Measurements from ENCODE around the gene DSCAM. TPM values are rescaled to one million over a fixed set of nuclear protein-coding genes. Genes with fewer than 3 reads are reported as not detected.

Gene DSCAM
- total RNA-seq, 1 experiment from 2014 or later: 0.13 TPM

DNA sequence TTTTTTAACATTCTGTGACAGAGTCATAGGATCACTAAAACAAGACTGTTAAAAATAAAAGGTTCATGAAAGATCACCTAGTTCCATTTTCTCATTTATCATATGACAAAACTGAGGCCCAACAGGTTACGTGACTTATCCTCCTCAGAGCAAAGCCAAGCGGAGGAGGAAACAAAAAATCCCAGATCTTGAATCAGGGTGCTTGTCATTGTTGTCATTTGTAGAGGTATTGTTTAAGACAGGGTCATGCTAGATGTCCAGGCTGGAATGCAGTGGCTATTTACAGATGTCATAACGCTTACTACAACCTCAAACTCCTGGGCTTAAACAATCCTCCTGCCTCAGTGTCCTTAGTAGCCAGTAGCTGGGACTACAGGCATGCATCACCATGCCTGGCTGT, 293.2 kb downstream of the DSCAM start:
- H3K27me3 Mint-ChIP-seq (ENCODE audit: low read depth): no peaks in the 10 kb centered on the region
- no peak overlapping the region for H3K4me3 Mint-ChIP-seq
- H3K27ac Mint-ChIP-seq: no peak overlapping the region
- peaks cover 27% of the 10 kb centered on the region for H3K9me3 Mint-ChIP-seq
- TF ChIP-seq, protein P1, sequence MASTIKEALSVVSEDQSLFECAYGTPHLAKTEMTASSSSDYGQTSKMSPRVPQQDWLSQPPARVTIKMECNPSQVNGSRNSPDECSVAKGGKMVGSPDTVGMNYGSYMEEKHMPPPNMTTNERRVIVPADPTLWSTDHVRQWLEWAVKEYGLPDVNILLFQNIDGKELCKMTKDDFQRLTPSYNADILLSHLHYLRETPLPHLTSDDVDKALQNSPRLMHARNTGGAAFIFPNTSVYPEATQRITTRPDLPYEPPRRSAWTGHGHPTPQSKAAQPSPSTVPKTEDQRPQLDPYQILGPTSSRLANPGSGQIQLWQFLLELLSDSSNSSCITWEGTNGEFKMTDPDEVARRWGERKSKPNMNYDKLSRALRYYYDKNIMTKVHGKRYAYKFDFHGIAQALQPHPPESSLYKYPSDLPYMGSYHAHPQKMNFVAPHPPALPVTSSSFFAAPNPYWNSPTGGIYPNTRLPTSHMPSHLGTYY (CRISPR knock-in tag; IDR thresholded peaks at IDR 0.05): no peak
- TF ChIP-seq KAT7 (CRISPR knock-in tag; IDR thresholded peaks at IDR 0.05; ENCODE audit: borderline replicate concordance): no peak
- TF ChIP-seq, protein P2, sequence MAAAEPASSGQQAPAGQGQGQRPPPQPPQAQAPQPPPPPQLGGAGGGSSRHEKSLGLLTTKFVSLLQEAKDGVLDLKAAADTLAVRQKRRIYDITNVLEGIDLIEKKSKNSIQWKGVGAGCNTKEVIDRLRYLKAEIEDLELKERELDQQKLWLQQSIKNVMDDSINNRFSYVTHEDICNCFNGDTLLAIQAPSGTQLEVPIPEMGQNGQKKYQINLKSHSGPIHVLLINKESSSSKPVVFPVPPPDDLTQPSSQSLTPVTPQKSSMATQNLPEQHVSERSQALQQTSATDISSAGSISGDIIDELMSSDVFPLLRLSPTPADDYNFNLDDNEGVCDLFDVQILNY (CRISPR knock-in tag; IDR thresholded peaks at IDR 0.05): no peak
- TF ChIP-seq, protein P3, sequence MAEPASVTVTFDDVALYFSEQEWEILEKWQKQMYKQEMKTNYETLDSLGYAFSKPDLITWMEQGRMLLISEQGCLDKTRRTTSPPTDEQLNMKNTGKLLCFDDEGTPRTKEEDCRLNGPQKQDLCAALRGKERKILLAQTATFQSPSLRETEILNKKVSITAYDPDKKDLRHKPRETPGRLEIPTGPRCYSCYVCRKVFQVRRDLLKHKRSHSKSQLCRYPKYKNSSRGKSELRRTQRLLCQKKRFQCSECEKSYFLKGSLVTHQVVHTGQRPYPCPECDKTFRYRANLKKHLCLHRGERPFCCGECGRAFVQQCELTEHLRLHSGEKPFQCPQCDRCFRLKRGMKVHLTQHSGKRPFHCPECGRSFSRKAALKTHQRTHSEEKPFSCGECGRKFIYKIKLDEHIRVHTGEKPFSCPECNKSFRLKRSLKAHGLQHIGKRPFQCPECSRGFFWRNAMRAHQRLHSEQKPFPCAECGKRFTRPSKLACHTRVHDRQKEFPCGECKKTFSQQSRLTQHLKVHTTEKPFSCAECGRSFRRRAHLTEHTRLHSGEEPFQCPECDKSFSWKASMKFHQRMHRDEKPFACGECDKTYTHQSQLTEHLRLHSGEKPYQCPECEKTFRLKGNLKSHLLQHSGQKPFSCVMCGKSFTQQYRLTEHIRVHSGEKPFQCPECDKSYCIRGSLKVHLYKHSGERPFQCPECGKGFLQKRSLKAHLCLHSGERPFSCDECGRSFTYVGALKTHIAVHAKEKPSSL (CRISPR knock-in tag; conservative IDR thresholded peaks at IDR 0.05): no peak
- no peak for TF ChIP-seq ESRRA (CRISPR knock-in tag; IDR thresholded peaks at IDR 0.05; ENCODE audit: borderline replicate concordance)
- no peak for TF ChIP-seq ZNF232 (CRISPR knock-in tag; IDR thresholded peaks at IDR 0.05)
- no peak for TF ChIP-seq FOXK1 (CRISPR knock-in tag; IDR thresholded peaks at IDR 0.05)
- TF ChIP-seq, protein P4, sequence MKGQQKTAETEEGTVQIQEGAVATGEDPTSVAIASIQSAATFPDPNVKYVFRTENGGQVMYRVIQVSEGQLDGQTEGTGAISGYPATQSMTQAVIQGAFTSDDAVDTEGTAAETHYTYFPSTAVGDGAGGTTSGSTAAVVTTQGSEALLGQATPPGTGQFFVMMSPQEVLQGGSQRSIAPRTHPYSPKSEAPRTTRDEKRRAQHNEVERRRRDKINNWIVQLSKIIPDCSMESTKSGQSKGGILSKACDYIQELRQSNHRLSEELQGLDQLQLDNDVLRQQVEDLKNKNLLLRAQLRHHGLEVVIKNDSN (CRISPR knock-in tag; IDR thresholded peaks at IDR 0.05): no peak
- TF ChIP-seq ZNF121 (CRISPR knock-in tag; IDR thresholded peaks at IDR 0.05): no peak
- TF ChIP-seq, protein P5, sequence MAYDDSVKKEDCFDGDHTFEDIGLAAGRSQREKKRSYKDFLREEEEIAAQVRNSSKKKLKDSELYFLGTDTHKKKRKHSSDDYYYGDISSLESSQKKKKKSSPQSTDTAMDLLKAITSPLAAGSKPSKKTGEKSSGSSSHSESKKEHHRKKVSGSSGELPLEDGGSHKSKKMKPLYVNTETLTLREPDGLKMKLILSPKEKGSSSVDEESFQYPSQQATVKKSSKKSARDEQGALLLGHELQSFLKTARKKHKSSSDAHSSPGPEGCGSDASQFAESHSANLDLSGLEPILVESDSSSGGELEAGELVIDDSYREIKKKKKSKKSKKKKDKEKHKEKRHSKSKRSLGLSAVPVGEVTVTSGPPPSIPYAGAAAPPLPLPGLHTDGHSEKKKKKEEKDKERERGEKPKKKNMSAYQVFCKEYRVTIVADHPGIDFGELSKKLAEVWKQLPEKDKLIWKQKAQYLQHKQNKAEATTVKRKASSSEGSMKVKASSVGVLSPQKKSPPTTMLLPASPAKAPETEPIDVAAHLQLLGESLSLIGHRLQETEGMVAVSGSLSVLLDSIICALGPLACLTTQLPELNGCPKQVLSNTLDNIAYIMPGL (CRISPR knock-in tag; IDR thresholded peaks at IDR 0.05): no peak
- peaks cover 10% of the 10 kb centered on the region for H3K4me1 Mint-ChIP-seq
- CTCF ChIA-PET: no interaction called here
- peaks cover 12% of the 10 kb centered on the region for H3K36me3 Mint-ChIP-seq
- ATAC-seq: no peak
- POLR2A ChIA-PET: no interaction called here
- no peak for DNase-seq (ENCODE audit: low spot score)

DNA sequence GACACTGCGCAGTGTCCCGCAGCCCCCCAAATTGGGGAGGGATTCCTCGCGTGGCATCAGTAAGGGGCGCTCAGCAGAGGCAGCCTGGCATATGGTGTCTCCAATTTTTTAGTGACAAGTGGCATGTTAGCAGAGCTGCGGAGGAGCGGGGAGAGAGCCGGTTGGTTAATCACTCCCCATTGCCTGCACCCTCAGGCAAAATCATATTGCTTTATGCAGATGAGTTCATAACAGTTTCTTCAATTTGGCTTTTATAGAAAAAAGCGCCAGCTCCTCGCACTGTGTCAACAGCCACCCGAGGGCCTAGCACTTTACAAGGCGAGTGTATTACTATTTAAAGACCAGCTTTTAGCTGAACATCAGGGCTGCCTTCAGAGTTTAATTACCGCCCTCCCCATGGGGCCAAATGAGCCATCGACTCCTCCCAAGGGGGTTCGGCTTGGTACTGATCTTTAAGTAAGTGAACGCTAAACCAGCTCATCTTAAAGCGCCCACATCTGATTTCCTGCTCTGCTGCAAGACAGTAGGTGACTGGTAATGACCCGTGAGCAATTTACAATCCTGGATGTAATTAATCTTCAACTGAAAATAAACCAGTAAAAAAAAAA, 298.9 kb downstream of the DSCAM start:
- Mint-ChIP-seq H3K27ac (no peak overlapping the region), H3K36me3 (peaks cover 22% of the 10 kb centered on the region), H3K9me3 (peaks cover 36% of the 10 kb centered on the region), H3K4me1 (peaks cover 26% of the 10 kb centered on the region), H3K27me3 (ENCODE audit: low read depth) (peaks cover 24% of the 10 kb centered on the region), H3K4me3 (no peak overlapping the region)
- ChIA-PET POLR2A (no interaction called here), CTCF (interaction anchor here (1.2 kb wide), 1 partner anchor 35 kb away, joined by 6 read pairs; no protein-coding TSS in a partner anchor)
- DNase-seq (ENCODE audit: low spot score) (no peak), ATAC-seq (peak; percentile 72)
- TF ChIP-seq, protein P6, sequence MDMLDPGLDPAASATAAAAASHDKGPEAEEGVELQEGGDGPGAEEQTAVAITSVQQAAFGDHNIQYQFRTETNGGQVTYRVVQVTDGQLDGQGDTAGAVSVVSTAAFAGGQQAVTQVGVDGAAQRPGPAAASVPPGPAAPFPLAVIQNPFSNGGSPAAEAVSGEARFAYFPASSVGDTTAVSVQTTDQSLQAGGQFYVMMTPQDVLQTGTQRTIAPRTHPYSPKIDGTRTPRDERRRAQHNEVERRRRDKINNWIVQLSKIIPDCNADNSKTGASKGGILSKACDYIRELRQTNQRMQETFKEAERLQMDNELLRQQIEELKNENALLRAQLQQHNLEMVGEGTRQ (CRISPR knock-in tag; IDR thresholded peaks at IDR 0.05): no peak
- TF ChIP-seq ATF1 (CRISPR knock-in tag; IDR thresholded peaks at IDR 0.05): no peak
- TF ChIP-seq, protein P7, sequence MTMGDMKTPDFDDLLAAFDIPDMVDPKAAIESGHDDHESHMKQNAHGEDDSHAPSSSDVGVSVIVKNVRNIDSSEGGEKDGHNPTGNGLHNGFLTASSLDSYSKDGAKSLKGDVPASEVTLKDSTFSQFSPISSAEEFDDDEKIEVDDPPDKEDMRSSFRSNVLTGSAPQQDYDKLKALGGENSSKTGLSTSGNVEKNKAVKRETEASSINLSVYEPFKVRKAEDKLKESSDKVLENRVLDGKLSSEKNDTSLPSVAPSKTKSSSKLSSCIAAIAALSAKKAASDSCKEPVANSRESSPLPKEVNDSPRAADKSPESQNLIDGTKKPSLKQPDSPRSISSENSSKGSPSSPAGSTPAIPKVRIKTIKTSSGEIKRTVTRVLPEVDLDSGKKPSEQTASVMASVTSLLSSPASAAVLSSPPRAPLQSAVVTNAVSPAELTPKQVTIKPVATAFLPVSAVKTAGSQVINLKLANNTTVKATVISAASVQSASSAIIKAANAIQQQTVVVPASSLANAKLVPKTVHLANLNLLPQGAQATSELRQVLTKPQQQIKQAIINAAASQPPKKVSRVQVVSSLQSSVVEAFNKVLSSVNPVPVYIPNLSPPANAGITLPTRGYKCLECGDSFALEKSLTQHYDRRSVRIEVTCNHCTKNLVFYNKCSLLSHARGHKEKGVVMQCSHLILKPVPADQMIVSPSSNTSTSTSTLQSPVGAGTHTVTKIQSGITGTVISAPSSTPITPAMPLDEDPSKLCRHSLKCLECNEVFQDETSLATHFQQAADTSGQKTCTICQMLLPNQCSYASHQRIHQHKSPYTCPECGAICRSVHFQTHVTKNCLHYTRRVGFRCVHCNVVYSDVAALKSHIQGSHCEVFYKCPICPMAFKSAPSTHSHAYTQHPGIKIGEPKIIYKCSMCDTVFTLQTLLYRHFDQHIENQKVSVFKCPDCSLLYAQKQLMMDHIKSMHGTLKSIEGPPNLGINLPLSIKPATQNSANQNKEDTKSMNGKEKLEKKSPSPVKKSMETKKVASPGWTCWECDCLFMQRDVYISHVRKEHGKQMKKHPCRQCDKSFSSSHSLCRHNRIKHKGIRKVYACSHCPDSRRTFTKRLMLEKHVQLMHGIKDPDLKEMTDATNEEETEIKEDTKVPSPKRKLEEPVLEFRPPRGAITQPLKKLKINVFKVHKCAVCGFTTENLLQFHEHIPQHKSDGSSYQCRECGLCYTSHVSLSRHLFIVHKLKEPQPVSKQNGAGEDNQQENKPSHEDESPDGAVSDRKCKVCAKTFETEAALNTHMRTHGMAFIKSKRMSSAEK (CRISPR knock-in tag; IDR thresholded peaks at IDR 0.05; ENCODE audit: borderline replicate concordance): no peak
- TF ChIP-seq ZNF317 (CRISPR knock-in tag; IDR thresholded peaks at IDR 0.05; ENCODE audit: borderline replicate concordance, low read depth): no peak
- TF ChIP-seq, protein P8, sequence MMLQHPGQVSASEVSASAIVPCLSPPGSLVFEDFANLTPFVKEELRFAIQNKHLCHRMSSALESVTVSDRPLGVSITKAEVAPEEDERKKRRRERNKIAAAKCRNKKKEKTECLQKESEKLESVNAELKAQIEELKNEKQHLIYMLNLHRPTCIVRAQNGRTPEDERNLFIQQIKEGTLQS (CRISPR knock-in tag; conservative IDR thresholded peaks at IDR 0.05): no peak
- TF ChIP-seq CBFB (CRISPR knock-in tag; IDR thresholded peaks at IDR 0.05; ENCODE audit: low read depth): no peak
- TF ChIP-seq, protein P9, sequence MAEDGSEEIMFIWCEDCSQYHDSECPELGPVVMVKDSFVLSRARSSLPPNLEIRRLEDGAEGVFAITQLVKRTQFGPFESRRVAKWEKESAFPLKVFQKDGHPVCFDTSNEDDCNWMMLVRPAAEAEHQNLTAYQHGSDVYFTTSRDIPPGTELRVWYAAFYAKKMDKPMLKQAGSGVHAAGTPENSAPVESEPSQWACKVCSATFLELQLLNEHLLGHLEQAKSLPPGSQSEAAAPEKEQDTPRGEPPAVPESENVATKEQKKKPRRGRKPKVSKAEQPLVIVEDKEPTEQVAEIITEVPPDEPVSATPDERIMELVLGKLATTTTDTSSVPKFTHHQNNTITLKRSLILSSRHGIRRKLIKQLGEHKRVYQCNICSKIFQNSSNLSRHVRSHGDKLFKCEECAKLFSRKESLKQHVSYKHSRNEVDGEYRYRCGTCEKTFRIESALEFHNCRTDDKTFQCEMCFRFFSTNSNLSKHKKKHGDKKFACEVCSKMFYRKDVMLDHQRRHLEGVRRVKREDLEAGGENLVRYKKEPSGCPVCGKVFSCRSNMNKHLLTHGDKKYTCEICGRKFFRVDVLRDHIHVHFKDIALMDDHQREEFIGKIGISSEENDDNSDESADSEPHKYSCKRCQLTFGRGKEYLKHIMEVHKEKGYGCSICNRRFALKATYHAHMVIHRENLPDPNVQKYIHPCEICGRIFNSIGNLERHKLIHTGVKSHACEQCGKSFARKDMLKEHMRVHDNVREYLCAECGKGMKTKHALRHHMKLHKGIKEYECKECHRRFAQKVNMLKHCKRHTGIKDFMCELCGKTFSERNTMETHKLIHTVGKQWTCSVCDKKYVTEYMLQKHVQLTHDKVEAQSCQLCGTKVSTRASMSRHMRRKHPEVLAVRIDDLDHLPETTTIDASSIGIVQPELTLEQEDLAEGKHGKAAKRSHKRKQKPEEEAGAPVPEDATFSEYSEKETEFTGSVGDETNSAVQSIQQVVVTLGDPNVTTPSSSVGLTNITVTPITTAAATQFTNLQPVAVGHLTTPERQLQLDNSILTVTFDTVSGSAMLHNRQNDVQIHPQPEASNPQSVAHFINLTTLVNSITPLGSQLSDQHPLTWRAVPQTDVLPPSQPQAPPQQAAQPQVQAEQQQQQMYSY (CRISPR knock-in tag; IDR thresholded peaks at IDR 0.05): no peak
- TF ChIP-seq MYBL2 (CRISPR knock-in tag; IDR thresholded peaks at IDR 0.05): no peak
